Cardiac muscle cell (in vitro differentiated cells and primary cell): ENCODE results near the gene KLRC2. TPM values are rescaled to one million over a fixed set of nuclear protein-coding genes. Genes with fewer than 3 reads are reported as not detected.
"Not testable (repeated sequence)": the region's sequence is repeated elsewhere in the genome, so short reads cannot be mapped to it uniquely, and the experiment has no call there.

Source experiments
- DNase-seq, 2 donors: peaks; one replicate each; pipeline versions ENCODE4 v3.0.0 to v3.0.0-alpha.2; 2010 to 2017; ENCODE audit warnings: low read depth in 1 of 2, low spot score in 1 of 2
- H3K27ac ChIP-seq: fragments of 200-600 bp; sonication (generic); 2 replicates; pipeline ENCODE4 v1.5.1; 2016
- H3K27me3 ChIP-seq: fragments of 200-600 bp; sonication (generic); 2 replicates; pipeline ENCODE4 v1.6.0; 2016; ENCODE audit warnings: control low read depth
- H3K36me3 ChIP-seq: fragments of 200-600 bp; sonication (generic); 2 replicates; pipeline ENCODE4 v1.5.1; 2016; ENCODE audit warnings: control low read depth
- H3K4me1 ChIP-seq: fragments of 200-600 bp; sonication (generic); 2 replicates; pipeline ENCODE4 v1.8.1; 2017; ENCODE audit warnings: low read depth, mild to moderate bottlenecking, mixed run types
- H3K4me3 ChIP-seq: fragments of 200-600 bp; sonication (generic); 2 replicates; pipeline ENCODE4 v1.5.1; 2016; ENCODE audit warnings: mild to moderate bottlenecking
- H3K9me3 ChIP-seq: fragments of 200-600 bp; sonication (generic); 2 replicates; pipeline ENCODE4 v1.5.1; 2017; ENCODE audit warnings: low read depth, mild to moderate bottlenecking, control low read depth
- CTCF ChIP-seq: IDR thresholded peaks from 2 replicates; pipeline ENCODE4 v1.5.1; 2012; ENCODE audit warnings: low read depth, mild to moderate bottlenecking, low read length
- polyA plus RNA-seq: library from polyadenylated mRNA; unstranded; fragments of >200 nt; fragmentation: Nextera tagmentation; extraction: Ambion mirVana; gene quantifications from 2 replicates; pipeline ENCODE4 v1.2.1, GENCODE V29; 2016
- total RNA-seq: library from RNA; depleted of rRNA; stranded (reverse); fragments of >200 nt; gene quantifications from 2 replicates; pipeline ENCODE4 v1.2.3, GENCODE V29; 2016

Gene KLRC2
- total and polyA plus RNA-seq, 2 experiments from 2014 or later, result not detected

GRCh38 chr12:10455766-10456165 is 20.0 kb upstream of the KLRC2 start:
- Histone ChIP-seq H3K36me3 (no peaks in the 10 kb centered on the region), H3K27ac (no peak overlapping the region), H3K4me1 (no peaks in the 10 kb centered on the region), H3K4me3 (no peak overlapping the region), H3K9me3 (no peaks in the 10 kb centered on the region), H3K27me3 (no peaks in the 10 kb centered on the region)
- DNase-seq, result no peak
- TF ChIP-seq CTCF, result no peak

- no peak for TF ChIP-seq CTCF
- no peak overlapping the region for H3K27ac ChIP-seq
- DNase-seq, result no peak
- no peaks in the 10 kb centered on the region for H3K36me3 ChIP-seq
- no peaks in the 10 kb centered on the region for H3K9me3 ChIP-seq
- no peaks in the 10 kb centered on the region for H3K4me1 ChIP-seq
- H3K4me3 ChIP-seq, result no peak overlapping the region
- H3K27me3 ChIP-seq, result no peaks in the 10 kb centered on the region
These were observed 18.7 kb upstream of the KLRC2 start for GRCh38 chr12:10454531-10454930.

- Histone ChIP-seq H3K9me3 (no peaks in the 10 kb centered on the region), H3K27ac (no peak within 1 kb of the TSS), H3K4me1 (no peaks in the 10 kb centered on the region), H3K27me3 (no peaks in the 10 kb centered on the region), H3K4me3 (no peak within 1 kb of the TSS), H3K36me3 (no peaks in the 10 kb centered on the region)
- no peak for DNase-seq
- TF ChIP-seq CTCF, result no peak
These were observed 17.3 kb upstream of the KLRC2 start, which contains the start of gene KLRC1 for GRCh38 chr12:10453156-10453555. Gene KLRC1 (minus strand): TSS chr12:10453377. CDS start chr12:10451156, 2,221 bp downstream.

GRCh38 chr12:10448236-10448635 is 12.4 kb upstream of the KLRC2 start:
- Histone ChIP-seq H3K27me3 (no peaks in the 10 kb centered on the region), H3K4me1 (no peaks in the 10 kb centered on the region), H3K9me3 (no peaks in the 10 kb centered on the region), H3K36me3 (no peaks in the 10 kb centered on the region), H3K4me3 (no peak overlapping the region), H3K27ac (no peak overlapping the region)
- no peak for DNase-seq
- no peak for TF ChIP-seq CTCF

GRCh38 chr12:10446052-10446451 is 10.2 kb upstream of the KLRC2 start:
- not testable (repeated sequence) for H3K27me3 ChIP-seq, H3K36me3 ChIP-seq, H3K27ac ChIP-seq, H3K9me3 ChIP-seq, H3K4me3 ChIP-seq, H3K4me1 ChIP-seq
- peak in 1 of 2 donors; percentile 2 for DNase-seq

- not testable (repeated sequence) for H3K36me3 ChIP-seq, H3K27me3 ChIP-seq, H3K4me3 ChIP-seq, H3K9me3 ChIP-seq, H3K27ac ChIP-seq, DNase-seq, H3K4me1 ChIP-seq
These were observed 5.3 kb upstream of the KLRC2 start for GRCh38 chr12:10441144-10441543.

- not testable (repeated sequence) for H3K4me1 ChIP-seq, H3K36me3 ChIP-seq, H3K9me3 ChIP-seq, H3K4me3 ChIP-seq, DNase-seq, H3K27me3 ChIP-seq, H3K27ac ChIP-seq
These were observed 3.9 kb upstream of the KLRC2 start for GRCh38 chr12:10439608-10440274.

- H3K36me3 ChIP-seq, H3K4me1 ChIP-seq, H3K4me3 ChIP-seq, DNase-seq, H3K9me3 ChIP-seq, H3K27me3 ChIP-seq, H3K27ac ChIP-seq: not testable (repeated sequence)
These were observed 1.8 kb upstream of the KLRC2 start for GRCh38 chr12:10437601-10438000.

- not testable (repeated sequence) for H3K27ac ChIP-seq, H3K4me1 ChIP-seq, H3K4me3 ChIP-seq, H3K36me3 ChIP-seq, DNase-seq, H3K27me3 ChIP-seq, H3K9me3 ChIP-seq
These were observed 5.2 kb downstream of the KLRC2 start for GRCh38 chr12:10430623-10431022.

GRCh38 chr12:10425938-10426337 is 9.9 kb downstream of the KLRC2 start:
- H3K4me3 ChIP-seq, H3K9me3 ChIP-seq, DNase-seq, H3K36me3 ChIP-seq, H3K27ac ChIP-seq, H3K27me3 ChIP-seq, H3K4me1 ChIP-seq: not testable (repeated sequence)
